Measurements from ENCODE around the gene WT1.
"Not testable (repeated sequence)": the region's sequence is repeated elsewhere in the genome, so short reads cannot be mapped to it uniquely, and the experiment has no call there.

The WT1 gene

GRCh38 chr11:32385998-32386397, 49.3 kb downstream of the WT1 start:
- no peak for FAIRE-seq

- no peak for FAIRE-seq
Observed at GRCh38 chr11:32382339-32383049, 52.8 kb downstream of the WT1 start.

DNA sequence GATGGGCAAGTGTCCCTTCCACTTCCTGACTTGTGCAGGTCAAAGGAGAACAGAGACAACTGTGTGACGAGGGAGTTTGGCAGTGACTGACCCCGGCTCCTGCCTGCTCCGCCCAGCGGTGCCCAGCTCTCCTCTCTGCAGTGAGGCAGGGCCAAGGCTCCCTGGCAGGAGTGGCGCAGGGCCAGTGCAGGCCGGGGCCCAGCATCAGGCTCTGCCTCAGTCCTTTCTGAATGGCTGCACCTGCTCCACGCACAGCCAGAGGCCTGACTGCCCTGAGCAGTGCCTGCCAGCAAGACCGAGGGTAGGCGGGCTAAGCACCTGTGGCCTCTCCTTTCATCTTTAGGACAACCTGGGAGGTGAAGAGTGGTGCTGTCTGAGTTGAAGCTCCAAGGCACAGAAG, 54.2 kb downstream of the WT1 start:
- FAIRE-seq: no peak

DNA sequence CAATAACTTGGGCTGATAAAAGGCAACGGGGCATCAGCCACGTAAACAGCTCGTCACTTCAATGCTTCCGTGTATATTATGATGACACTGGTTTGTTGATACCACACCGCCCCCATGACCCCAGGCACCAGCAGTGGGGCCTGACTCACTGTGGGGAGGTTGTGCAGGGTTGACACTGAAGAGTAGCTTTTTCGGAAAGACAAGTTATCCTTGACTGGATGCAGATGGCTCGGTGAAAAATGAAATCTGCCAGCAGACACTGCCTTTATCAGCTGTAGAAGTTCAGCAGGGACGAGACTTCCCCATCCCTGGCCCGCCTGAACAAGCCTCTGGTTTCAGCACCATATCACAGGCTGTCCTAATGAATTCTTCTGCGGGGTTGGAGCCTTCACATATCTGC, 55.6 kb downstream of the WT1 start:
- FAIRE-seq: no peak

DNA sequence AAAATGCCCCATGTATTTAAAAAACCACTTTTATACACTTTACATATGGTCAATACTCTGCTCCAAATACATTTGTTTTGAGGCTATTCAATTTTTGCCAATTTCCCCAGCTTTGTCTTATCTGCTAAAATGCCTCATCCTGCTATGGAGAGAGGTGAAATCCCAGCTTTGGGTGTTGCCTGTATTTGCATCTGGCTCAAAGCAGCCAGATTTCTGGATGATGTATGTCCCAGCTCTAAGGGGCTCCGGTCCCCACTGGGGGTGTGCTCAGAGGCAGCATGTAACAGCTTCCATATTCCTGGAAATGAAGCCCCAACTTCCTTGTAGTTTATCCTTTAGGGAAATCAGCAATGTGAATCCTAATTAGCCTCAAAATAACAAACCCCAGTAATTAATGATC, 59.5 kb downstream of the WT1 start:
- no peak for FAIRE-seq

DNA sequence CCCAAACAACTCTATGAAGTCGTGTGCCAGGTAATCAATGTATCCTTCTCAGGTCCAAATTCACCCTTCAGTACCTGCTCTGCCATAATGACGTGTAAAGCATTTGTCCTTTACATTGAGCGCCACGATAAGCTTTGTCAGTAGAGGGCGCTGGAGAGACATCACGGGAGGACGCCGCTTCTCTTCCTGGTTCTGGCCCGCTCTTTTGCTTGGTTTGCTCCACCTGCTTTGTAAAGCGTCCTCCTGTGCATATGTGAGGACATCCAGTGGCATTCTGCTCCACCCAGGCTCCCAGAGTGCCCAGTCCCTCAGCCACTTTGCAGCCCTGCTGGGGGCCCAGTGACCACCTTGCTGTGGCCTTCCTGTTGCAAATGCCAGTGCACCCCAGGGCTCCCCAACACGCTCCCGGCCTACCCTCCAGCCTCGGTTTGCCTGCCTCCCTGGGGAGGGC, 61.1 kb downstream of the WT1 start:
- no peak for FAIRE-seq

DNA sequence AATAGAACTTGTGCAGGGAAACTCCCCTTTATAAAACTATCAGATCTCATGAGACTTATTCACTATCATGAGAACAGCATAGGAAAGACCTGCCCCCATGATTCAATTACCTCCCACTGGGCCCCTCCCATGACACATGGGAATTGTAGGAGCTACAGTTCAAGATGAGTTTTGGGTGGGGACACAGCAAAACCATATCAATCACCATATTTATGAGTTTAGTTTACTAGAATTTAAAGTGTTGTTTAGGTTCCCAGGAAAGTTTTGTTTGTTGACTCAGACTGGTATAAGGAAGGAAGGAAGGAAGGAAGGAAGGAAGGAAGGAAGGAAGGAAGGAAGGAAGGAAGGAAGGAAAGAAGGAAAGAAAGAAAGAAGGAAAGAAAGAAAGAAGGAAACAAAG, 65.4 kb downstream of the WT1 start:
- not testable (repeated sequence) for FAIRE-seq

- no peak for FAIRE-seq
Observed at GRCh38 chr11:32366666-32367065, 68.7 kb downstream of the WT1 start.

DNA sequence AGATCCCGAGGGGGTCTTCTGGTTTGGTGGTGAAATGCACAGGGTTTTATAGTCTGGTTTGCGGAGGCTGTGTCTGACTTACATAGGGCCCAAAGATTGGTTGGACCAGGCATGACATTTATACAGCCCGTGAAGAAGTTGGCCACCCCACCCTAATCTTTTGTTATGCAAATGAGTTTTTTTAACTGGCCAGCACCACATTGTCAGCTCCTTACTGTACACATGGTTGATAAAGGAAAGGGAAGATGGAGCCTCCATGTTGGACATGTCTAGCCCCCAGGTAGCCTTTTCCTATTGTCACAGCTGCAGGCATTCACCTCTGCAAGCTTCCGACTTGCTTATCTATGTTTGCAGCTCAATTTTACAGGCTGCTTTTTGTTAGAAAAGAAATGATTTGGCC, 70.1 kb downstream of the WT1 start:
- FAIRE-seq: no peak

DNA sequence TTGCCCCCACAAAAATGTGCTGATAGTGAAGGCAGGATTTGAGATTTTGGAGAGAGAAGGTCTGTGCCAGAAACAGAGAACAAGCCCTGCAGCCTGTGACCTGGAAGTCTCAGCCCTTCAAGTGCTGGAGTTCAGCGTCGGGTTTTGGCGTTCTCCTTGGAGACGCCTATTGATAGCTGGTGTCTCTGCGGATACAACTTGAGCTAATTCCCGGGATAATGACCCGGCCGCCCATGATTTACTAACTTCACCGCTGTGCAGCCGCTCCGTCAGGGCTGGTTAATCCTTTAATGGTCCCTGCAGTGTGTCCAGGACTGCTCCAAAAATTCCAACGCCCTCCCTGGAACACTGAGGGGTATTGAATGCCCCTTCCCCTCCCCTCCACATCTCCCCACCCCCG, 76.6 kb downstream of the WT1 start:
- FAIRE-seq: no peak

GRCh38 chr11:32353884-32354283, 81.5 kb downstream of the WT1 start:
- FAIRE-seq: no peak

GRCh38 chr11:32348502-32348901, 86.8 kb downstream of the WT1 start:
- FAIRE-seq: no peak

- no peak for FAIRE-seq
Observed at GRCh38 chr11:32344946-32345345, 90.4 kb downstream of the WT1 start.

- FAIRE-seq: no peak
Observed at GRCh38 chr11:32343325-32344008, 91.9 kb downstream of the WT1 start.

DNA sequence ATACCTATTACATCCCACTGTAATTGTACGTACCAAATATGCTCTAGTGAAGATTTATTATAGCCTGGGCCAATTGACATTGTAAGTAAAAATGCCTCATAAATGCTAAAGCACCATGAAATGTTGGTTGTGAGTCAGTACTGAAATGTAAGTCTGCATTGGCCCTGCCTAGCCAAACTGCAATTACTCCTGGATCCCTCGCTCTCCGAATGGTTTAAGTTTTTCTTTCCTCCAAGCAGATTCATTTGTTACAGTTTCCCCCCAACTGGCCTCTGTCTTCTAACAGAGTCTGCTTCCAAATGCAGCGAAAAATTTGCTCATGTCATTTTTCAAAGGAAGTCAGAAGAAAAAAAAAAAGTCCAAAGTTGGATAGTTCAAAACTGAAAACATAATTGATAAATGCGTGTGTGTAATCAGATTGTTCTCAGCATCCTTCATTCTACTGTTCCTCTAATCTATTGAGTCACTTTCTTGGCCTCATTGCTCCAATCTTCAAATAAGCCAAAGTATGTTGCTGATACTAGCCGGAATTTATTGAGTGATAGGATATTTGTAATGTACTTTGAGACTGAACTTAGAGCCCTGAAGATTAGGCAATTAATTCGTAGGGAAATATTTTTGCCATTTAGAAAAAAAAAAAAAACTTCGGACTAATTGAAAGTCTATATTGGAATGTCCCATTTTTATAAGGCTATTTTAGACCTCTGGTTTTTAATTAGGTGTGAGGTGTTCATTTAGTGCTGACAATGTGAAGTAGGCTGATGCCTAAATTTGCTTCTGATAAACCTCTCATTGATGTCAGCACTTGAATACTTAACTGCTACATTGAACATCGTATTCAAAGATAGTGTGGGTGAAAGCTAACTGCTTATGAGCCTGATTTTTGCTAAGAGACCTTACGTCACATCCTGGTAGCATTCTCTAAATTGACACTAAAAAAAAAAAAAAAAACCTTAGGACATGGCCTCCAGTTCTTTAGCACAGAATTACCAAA, 93.4 kb downstream of the WT1 start:
- FAIRE-seq: no peak

DNA sequence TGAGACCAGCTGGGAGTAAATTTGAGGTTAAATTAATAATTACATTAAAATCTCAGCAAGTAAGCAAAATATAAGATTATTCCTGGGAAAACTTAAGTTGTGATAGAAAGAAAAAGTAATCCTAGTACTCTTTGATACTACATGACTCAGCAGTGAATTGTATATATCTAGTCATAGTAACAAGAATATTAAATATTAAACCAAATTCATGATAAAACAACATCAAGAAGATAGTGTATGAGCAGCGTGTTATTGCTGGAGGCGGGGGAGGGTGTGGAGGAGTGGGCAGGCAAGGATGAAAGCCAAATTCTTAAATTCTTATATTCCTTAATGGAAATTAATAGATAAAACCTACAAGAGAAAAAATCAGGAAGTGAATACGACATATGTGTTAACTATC, 95.2 kb downstream of the WT1 start:
- no peak for FAIRE-seq
